GM21529 (cell line): ENCODE results near the gene SPTBN5.

Source experiments
- ATAC-seq: cut with Tn5 transposase; IDR thresholded peaks from one replicate; pipeline ENCODE4 v1.9.1; 2021; ENCODE audit not compliant: unreplicated experiment

The SPTBN5 gene

DNA sequence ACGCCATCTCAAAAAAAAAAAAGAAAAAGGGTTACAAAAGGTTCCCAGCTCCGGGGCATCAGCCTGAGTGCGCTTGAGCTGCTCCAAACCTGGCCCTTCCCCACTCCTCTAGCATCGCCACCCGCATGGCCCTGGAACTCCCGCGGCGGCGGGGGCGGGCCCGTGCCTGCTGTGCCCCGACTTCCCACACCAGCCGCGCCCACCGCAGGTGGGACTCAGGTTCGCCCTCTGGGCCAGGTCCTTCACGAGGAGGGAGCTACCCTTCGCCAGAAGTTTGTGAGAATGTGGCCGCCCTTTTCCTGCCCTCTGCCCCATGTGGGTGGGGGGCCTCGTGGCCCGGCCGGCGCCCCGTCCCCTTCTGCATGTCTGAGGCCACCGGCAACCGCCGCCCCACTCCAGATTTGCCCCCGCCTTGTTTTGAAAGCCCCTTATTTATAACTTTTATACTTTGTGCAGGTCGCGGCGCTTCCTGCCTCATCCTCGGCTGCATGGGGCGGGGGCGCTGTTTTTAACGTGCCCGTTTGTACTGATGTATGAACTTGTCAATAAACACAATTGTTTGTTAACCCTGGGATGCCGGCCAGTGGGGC is 66.5 kb downstream of the SPTBN5 start:
- no peak for ATAC-seq

GRCh38 chr15:41825572-41826535 is 68.0 kb downstream of the SPTBN5 start:
- no peak for ATAC-seq

- ATAC-seq, result no peak
Observed at GRCh38 chr15:41825145-41825544, 68.7 kb downstream of the SPTBN5 start.

GRCh38 chr15:41824062-41824745 is 69.6 kb downstream of the SPTBN5 start:
- no peak for ATAC-seq

DNA sequence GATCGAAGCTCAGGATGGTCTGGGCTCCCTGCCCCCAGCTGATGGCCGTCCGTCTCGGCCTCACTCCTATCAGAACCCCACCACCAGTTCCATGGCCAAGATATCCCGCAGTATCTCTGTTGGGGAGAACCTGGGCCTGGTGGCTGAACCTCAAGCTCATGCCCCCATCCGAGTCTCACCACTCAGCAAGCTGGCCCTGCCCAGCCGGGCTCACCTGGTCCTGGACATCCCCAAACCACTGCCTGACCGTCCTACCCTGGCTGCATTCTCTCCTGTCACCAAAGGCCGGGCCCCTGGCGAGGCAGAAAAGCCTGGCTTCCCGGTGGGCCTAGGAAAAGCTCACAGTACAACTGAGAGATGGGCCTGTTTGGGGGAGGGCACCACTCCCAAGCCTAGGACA is 70.4 kb downstream of the SPTBN5 start:
- ATAC-seq, result no peak

- no peak for ATAC-seq
Observed at GRCh38 chr15:41822957-41823356, 70.9 kb downstream of the SPTBN5 start.

- ATAC-seq, result no peak
Observed at GRCh38 chr15:41822471-41822870, 71.4 kb downstream of the SPTBN5 start.

- no peak for ATAC-seq
Observed at GRCh38 chr15:41821831-41822230, 72.0 kb downstream of the SPTBN5 start.

- ATAC-seq, result no peak
Observed at GRCh38 chr15:41820791-41821423, 72.9 kb downstream of the SPTBN5 start.

DNA sequence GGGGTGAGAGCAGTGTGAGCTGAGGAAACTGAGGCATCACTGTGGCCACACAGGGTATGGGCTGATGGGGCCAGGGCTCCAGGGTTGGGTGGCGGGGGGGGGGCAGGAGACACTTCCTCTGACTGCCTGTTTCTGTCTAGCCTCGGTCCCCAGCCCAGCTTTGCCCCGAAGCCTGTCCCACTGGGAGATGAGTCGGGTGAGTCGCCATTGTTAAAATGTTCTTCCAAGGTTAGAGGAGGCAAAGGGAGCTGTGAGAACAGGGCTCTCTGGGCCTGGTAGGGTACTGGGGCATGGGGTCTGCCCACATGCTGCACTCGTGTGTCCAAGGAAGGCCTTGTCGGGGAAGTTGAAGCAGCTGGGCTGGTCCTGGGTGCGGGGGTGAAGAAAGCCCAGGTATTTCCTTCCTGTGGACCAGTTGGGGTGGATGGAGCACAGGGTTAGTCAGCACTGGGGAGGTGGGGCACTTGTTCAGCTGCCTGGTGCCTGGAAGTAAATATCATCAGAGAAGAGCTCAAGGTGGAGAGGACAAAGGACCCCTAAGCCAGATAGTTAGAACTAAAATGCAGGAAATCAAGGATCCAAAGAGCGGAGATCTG is 74.3 kb downstream of the SPTBN5 start:
- ATAC-seq, result no peak

DNA sequence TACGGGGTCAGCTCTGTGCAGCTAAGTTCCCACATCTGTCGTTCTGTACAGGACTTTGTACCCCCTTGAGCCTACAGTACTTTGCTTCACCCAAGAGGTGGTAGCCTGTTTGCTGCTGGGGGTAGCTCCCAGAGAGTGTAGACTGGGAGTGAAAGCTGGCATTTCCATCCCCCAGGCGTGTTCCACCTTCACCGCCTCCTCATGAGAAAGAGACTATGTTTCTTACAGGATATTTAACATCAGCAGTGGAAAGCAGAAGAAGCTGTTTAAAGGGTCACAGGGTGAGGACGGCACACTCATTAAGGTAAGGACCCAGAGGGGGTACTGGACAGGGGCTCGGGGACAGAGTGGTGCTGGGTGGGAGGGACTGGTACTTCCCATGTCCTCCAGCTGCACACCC is 76.1 kb downstream of the SPTBN5 start:
- ATAC-seq, result no peak

GRCh38 chr15:41817327-41817726 is 76.5 kb downstream of the SPTBN5 start:
- ATAC-seq, result no peak

GRCh38 chr15:41816788-41817187 is 77.1 kb downstream of the SPTBN5 start:
- no peak for ATAC-seq

- ATAC-seq, result no peak
Observed at GRCh38 chr15:41814534-41814933, 79.3 kb downstream of the SPTBN5 start.

GRCh38 chr15:41813426-41813825 is 80.4 kb downstream of the SPTBN5 start:
- ATAC-seq, result no peak

DNA sequence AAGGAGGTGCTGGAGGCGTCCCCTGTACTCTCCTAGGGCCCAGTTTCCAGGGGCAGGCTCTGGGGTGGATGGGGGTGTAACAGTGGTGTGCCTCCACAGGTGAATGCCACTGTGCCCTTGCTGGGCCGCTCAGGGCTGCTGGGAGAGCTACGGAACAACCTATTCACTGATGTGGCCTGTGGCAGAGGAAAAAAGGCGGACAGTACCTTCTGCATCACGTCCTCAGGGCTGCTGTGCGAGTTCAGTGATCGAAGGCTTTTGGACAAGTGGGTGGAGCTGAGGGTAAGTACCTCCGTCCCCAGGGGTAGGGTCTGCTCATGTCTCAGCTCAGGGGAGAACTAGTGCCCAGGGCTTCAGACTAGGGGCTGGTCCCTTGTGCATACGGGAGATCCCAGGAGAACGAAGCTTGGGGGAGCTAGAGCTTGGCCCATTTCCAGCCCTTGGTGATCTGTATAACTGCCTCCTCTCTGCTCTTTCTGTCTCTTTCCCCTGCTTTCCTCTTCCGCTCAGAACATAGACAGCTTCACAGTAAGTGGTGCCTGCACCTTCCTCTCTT is 81.0 kb downstream of the SPTBN5 start:
- no peak for ATAC-seq

DNA sequence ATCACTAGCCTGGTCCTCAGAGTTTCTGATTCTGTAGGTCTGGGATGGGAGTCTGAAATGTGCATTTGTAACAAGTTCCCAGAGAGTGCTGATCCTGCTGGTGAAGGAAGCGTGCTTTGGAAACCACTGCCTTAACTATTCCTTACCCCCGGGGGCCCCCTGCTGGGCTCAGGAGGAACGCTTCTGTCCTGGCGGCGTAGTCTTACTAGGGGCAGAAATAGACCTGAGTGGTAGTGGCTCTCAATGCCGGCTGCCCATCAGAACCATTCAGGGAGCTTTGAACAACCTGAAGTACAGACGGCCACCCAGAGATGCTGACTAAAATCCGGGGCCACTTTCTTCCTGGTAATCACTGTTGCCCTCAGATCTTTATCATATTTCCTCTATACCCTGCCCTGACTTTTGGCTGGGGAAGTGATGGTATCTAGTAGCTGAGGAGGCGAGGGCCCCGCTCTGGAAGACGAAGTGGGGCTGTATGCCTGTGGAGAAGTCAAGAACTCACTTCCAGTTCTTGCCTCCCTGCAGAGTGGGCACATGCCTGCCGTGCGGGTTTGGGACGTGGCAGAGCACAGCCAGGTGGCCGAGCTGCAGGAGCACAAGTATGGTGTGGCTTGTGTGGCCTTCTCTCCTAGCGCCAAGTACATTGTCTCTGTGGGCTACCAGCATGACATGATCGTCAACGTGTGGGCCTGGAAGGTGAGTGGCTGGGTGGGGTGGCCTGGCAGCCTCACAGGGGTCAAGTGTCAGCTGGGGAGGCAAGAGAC is 82.2 kb downstream of the SPTBN5 start:
- ATAC-seq, result no peak

DNA sequence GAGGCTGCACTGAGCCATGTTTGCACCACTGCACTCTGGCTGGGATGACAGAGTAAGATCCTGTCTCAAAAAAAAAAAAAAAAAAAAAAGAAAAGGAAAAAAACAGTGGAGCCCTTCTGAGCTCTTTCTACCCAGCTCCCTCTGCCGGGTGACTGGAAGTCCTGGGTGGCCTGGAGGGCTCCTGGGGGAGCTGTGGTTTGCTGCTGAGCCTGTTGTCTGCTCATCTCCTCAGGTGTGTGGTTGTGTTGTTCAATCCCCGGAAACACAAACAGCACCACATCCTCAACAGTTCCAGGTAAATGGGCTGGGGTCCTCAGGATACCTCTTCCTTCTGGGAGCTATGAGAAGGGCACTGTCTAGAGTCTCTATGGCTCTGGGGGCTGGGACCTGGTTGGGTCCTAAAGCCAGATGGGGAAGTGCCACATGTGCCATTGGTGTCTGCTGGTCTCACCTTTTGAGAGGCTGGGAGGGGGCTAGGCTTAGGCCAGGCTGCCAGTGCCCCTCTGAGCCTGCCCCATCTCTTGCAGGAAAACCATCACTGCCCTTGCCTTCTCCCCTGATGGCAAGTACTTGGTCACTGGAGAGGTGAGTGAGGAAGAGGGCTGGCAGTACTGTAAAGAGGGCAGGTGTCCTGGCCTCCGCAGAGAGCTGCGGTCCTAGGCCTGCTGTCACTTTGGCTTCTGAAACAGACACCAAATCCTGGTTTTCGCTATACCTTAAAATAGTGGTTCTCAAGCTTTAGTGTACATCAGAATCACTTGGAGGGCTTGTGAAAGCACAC is 83.0 kb downstream of the SPTBN5 start:
- no peak for ATAC-seq

- no peak for ATAC-seq
Observed at GRCh38 chr15:41809526-41810220, 84.2 kb downstream of the SPTBN5 start.
